RWPE1 (cell line): ENCODE results near the gene FES.
"Not testable (repeated sequence)": the region's sequence is repeated elsewhere in the genome, so short reads cannot be mapped to it uniquely, and the experiment has no call there.

ENCODE experiments used
- CTCF ChIA-PET: fragments of 350-600 bp; sonication (Branson Sonifier 250); formaldehyde crosslinking; extraction: SDS; loops from one replicate; lab custom pipeline; 2021; lab: Yijun Ruan, JAX
- POLR2A ChIA-PET: fragments of 400-600 bp; formaldehyde crosslinking; extraction: SDS; loops from one replicate; lab custom pipeline; 2020; ENCODE audit warnings: antibody characterized with exemption; ENCODE audit not compliant: low non-redundant PET; lab: Yijun Ruan, JAX
- DNase-seq: peaks from one replicate; pipeline ENCODE4 v3.0.0; 2012; ENCODE audit warnings: low spot score
- H3K27ac ChIP-seq: fragments of 450-650 bp; 2 replicates; pipeline ENCODE4 v1.5.1; 2017
- TF ChIP-seq, protein P1 (sequence below): fragments of 450-650 bp; conservative IDR thresholded peaks from 2 replicates; pipeline ENCODE4 v1.5.1; 2017; ENCODE audit warnings: low read depth, mild to moderate bottlenecking

Gene FES

DNA sequence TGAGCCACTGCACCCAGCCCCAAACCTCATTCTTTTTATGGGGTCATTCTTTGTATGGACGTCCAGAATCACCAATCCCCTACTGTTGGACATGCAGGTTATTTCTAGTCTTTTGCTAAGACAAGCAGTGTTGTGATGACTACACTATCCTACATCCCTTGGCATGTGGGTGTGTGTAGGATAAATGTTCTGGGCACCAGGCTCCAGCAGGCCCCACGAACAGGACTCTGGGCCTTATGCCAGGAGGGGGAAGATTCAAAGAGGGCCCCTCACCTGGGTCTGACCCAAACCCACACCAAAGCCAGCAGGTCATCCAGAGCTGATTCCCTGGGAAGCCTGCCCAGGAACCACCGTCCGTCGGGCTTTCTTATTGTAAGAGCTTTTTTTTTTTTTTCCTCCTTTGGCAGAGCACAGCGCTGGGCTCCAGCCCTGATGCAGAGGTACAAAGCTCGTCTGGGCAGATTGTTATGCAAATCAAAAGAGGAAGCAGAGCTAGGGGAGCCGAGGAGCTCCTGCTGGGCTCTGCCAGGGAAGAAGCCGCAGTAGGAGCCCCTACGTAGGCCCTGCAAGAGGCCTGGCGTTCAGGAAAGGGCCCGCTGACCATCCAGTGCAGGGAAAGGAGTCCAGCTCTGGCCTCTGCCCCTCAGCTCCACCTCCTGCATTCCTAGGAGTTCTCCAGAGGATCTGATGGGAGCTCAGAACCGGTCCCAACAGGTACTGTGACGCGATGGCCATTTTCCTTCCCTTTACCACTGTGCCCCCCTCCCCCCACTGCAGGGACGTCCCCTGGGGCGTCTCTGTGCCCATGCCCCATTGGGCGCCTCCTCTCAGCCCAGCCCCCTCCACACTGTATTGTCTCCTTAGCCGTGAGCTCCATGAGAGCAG lies 44.9 kb upstream of the FES start:
- H3K27ac ChIP-seq, result peak overlapping the region; percentile 70
- peak; percentile 38 for DNase-seq
- TF ChIP-seq, protein P1, sequence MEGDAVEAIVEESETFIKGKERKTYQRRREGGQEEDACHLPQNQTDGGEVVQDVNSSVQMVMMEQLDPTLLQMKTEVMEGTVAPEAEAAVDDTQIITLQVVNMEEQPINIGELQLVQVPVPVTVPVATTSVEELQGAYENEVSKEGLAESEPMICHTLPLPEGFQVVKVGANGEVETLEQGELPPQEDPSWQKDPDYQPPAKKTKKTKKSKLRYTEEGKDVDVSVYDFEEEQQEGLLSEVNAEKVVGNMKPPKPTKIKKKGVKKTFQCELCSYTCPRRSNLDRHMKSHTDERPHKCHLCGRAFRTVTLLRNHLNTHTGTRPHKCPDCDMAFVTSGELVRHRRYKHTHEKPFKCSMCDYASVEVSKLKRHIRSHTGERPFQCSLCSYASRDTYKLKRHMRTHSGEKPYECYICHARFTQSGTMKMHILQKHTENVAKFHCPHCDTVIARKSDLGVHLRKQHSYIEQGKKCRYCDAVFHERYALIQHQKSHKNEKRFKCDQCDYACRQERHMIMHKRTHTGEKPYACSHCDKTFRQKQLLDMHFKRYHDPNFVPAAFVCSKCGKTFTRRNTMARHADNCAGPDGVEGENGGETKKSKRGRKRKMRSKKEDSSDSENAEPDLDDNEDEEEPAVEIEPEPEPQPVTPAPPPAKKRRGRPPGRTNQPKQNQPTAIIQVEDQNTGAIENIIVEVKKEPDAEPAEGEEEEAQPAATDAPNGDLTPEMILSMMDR, result no peak
- CTCF ChIA-PET, result interaction anchor here (0.7 to 1.0 kb wide), 3 partner anchors 12 to 689 kb away, joined by 3 to 6 read pairs (median 3); no protein-coding TSS in a partner anchor
- POLR2A ChIA-PET, result interaction anchor here (0.5 to 0.8 kb wide), 3 partner anchors 13 to 37 kb away, joined by 3 to 5 read pairs (median 3); no protein-coding TSS in a partner anchor

DNA sequence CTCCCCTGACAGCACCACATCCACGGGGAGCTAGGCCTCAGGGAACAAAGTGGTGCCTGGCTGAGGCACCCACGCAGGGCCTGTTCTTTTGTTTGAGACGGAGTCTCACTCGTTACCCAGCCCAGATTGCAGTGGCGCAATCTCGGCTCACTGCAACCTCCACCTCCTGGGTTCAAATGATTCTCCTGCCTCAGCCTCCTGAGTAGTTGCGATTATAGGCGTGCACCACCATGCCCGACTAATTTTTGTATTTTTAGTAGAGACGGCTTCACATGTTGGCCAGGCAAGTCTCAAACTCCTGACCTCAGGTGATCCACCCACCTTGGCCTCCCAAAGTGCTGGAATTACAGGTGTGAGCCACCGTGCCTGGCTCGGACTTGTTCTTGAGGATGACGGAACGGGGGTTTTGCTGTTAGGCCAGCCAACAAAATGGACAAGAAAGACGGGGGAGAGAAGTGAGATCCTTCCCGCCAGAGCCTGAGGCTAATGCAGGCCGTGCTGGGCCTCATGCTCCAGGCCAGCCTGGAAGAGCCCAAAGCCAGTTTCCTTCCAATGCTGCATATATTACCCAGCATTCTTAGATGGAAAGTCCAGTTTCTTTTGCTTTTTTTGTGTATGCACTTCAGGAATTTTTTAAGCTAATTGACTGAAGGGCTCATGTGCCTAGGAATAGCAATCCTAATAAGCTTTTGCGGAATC lies 44.0 kb upstream of the FES start:
- POLR2A ChIA-PET, result no interaction called here
- H3K27ac ChIP-seq, result peak overlapping the region; percentile 70
- TF ChIP-seq, protein P1, result no peak
- DNase-seq, result no peak
- CTCF ChIA-PET, result interaction anchor here (0.5 to 1.0 kb wide), 3 partner anchors 11 to 694 kb away, joined by 3 to 6 read pairs (median 3); no protein-coding TSS in a partner anchor

DNA sequence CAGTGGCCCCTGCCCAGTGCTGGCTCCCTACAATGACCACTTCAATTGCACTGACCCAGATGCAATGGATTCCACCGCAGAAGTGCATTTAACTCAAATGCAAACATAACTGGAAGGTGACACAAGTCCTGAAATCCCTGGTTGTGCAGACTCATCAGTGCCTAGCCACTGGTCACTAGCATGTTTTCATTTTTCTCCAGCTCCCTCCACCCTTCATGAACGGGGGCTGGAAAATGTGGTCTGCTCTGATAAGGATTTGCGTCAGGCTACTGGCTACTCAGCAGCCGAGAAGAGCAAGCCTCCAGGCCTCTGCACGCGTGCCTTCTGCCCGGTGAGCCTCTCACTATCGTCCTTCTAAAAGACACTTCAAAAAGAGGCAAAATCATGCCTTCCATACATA lies 43.4 kb upstream of the FES start:
- ChIA-PET POLR2A (no interaction called here), CTCF (no interaction called here)
- no peak for DNase-seq
- TF ChIP-seq, protein P1, result no peak
- no peak overlapping the region for H3K27ac ChIP-seq

DNA sequence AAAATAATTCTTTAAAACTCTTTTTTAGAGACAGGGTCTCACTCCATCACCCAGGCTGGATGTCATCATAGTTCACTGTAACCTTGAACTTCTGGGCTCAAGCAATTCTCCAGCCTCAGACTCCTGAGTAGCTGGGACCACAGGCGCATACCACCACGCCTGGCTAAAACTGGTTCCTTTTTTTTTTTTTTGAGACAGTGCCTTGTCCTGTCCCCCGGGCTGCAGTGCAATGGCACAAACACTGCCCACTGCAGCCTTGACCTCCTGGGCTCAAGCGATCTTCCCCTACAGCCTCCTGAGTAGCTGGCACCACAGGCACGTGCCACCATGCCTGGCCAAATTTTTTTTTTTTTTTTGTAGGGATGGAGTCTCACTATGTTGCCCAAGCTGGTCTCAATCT lies 39.6 kb upstream of the FES start:
- CTCF ChIA-PET, result interaction anchor here (0.7 kb wide), 1 partner anchor 255 kb away, joined by 5 read pairs; no protein-coding TSS in a partner anchor
- POLR2A ChIA-PET, result interaction anchor here (0.6 kb wide), 1 partner anchor 102 kb away, joined by 3 read pairs; no protein-coding TSS in a partner anchor
- peak overlapping the region; percentile 10 for H3K27ac ChIP-seq
- no peak for DNase-seq
- TF ChIP-seq, protein P1, result no peak

DNA sequence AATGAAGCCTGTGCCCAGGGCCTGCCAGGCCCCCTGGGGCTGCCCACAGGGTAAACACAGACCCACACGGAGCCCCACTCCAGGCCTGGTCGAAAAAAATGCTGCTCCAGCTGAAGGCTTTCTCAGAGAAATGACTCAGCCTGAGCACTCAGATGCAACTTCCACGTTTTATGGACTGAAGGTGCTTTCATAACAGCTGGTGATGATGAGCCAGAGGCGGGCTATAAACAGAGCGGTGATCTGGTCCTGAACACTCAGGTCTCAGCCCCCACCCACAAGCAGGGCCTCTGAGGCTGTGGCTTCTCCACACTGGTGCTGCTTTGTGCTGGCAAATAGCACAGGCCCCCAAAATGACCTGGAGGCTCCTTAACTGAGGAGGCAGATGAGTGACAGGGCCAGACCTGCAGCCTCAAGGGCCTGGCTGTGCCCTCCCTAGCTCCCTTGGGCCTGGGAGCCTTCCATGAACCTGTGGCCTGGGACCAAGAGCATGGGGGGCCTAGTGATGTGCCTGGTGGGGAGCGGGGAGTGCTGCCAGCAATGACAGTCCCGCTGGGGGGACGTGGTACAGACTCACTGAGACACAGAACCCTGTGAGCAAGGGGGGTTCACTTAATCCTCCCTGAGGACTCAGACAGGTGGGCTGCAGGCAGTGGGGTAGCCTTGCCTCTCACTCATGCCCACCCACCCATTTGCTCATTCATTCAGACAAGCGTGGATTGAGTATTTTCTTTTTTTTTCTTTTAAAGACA lies 38.9 kb upstream of the FES start:
- ChIA-PET CTCF (no interaction called here), POLR2A (interaction anchor here (0.6 kb wide), 1 partner anchor 102 kb away, joined by 3 read pairs; no protein-coding TSS in a partner anchor)
- DNase-seq, result peak; percentile 47
- H3K27ac ChIP-seq, result peak overlapping the region; percentile 10
- TF ChIP-seq, protein P1, result no peak

DNA sequence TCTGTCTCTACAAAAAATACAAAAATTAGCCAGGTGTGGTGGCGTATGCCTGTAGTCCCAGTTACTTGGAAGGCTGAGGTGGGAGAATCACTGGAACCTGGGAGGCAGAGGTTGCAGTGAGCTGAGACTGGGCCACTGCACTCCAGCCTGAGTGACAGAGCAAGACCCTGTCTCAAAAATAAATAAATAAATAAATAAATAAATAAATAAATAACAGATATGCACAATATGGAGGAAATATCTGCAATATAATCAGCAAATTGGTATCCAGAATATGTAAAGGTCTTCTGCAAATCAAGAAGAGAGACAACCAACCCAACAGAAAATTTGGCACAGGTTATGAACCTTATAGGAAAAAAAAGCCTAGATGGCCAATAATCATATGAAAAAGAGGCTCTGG lies 34.9 kb upstream of the FES start:
- DNase-seq, POLR2A ChIA-PET, H3K27ac ChIP-seq: not testable (repeated sequence)
- CTCF ChIA-PET, result interaction anchor here (0.7 to 1.0 kb wide), 2 partner anchors 16 to 37 kb away, joined by 4 to 5 read pairs; no protein-coding TSS in a partner anchor
